Right lobe of liver (tissue), 4 donors: ENCODE measurements around the gene CANT1.

Experiments used
- POLR2A ChIP-seq: fragments of 450-650 bp; IDR thresholded peaks from one replicate; pipeline ENCODE4 v1.6.1; 2017; ENCODE audit warnings: antibody characterized with exemption, mild to moderate bottlenecking
- TF ChIP-seq, protein P1 (sequence below), 4 donors: fragments of 200-600 bp in 3 of 4; fragments of 450-650 bp in 1 of 4; IDR thresholded peaks; one replicate each; pipeline versions ENCODE4 v1.5.1 to v1.8.0; 2016 to 2022; ENCODE audit warnings: antibody characterized with exemption in 4 of 4, mild to moderate bottlenecking in 2 of 4
- donor health status: DM: no; HTN: no; CAD: no.
- donor health status: DM: no; HTN: no; CAD: no.
- donor health status: DM: no; HTN: yes; CAD: no.

DNA sequence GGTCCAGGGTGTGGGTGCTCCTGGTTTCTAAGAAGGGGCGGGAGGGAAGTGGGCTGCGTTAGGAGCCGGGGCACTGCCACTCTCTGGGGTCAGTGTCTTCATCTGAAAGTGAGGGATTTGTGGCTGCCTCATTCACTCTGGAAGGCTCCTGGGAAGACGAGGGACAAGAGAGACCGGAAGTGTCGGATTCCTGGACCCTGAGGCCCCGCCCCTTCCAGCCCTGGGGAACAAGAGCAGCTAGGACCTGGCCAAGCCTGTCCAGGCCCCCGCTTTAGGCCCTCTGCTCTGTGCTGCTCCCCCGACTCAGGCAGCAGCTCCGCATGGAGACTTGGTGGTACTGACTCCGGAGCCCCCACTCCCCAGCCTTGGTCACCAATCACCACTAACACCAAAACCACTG, 36.4 kb downstream of the CANT1 start:
- TF ChIP-seq, protein P1, sequence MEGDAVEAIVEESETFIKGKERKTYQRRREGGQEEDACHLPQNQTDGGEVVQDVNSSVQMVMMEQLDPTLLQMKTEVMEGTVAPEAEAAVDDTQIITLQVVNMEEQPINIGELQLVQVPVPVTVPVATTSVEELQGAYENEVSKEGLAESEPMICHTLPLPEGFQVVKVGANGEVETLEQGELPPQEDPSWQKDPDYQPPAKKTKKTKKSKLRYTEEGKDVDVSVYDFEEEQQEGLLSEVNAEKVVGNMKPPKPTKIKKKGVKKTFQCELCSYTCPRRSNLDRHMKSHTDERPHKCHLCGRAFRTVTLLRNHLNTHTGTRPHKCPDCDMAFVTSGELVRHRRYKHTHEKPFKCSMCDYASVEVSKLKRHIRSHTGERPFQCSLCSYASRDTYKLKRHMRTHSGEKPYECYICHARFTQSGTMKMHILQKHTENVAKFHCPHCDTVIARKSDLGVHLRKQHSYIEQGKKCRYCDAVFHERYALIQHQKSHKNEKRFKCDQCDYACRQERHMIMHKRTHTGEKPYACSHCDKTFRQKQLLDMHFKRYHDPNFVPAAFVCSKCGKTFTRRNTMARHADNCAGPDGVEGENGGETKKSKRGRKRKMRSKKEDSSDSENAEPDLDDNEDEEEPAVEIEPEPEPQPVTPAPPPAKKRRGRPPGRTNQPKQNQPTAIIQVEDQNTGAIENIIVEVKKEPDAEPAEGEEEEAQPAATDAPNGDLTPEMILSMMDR (IDR thresholded peaks at IDR 0.05), result no peak
- no peak for TF ChIP-seq POLR2A
